Naive B cell (primary cell): ENCODE results near the gene VOPP1. TPM values are rescaled to one million over a fixed set of nuclear protein-coding genes. Genes with fewer than 3 reads are reported as not detected.
"Not testable (repeated sequence)": the region's sequence is repeated elsewhere in the genome, so short reads cannot be mapped to it uniquely, and the experiment has no call there.

ENCODE experiments used
- ATAC-seq, 2 donors: fragments of 150-1000 bp; cut with Tn5 transposase; 2 replicates each; pipeline ENCODE4 v1.10.0; 2021; ENCODE audit warnings: low read depth in 2 of 2, mild to moderate bottlenecking in 2 of 2, moderate library complexity in 2 of 2
- DNase-seq: peaks from one replicate; pipeline ENCODE4 v3.0.0; 2022
- H3K27ac Mint-ChIP-seq, 6 donors: one replicate each; pipeline ENCODE4 v1.8.0; 2020 to 2022; ENCODE audit warnings: mild to moderate bottlenecking in 6 of 6, mixed read lengths in 6 of 6, moderate library complexity in 5 of 6, inconsistent platforms in 2 of 6
- H3K27me3 Mint-ChIP-seq, 3 donors: one replicate each; pipeline ENCODE4 v1.8.0; 2021 to 2022; ENCODE audit warnings: mixed read lengths in 3 of 3, mild to moderate bottlenecking in 1 of 3
- H3K36me3 Mint-ChIP-seq, 2 donors: one replicate each; pipeline ENCODE4 v1.8.0; 2020 to 2022; ENCODE audit warnings: mixed read lengths in 2 of 2, inconsistent platforms in 1 of 2, mild to moderate bottlenecking in 1 of 2
- H3K4me1 Mint-ChIP-seq, 3 donors: one replicate each; pipeline ENCODE4 v1.8.0; 2020 to 2022; ENCODE audit warnings: mixed read lengths in 3 of 3, inconsistent platforms in 1 of 3, mild to moderate bottlenecking in 1 of 3, moderate library complexity in 1 of 3
- H3K4me3 Mint-ChIP-seq, 8 donors: one replicate each; pipeline ENCODE4 v1.8.0; 2020 to 2022; ENCODE audit warnings: mild to moderate bottlenecking in 8 of 8, mixed read lengths in 8 of 8, moderate library complexity in 8 of 8, inconsistent platforms in 2 of 8
- H3K9me3 Mint-ChIP-seq, 7 donors: one replicate each; pipeline ENCODE4 v1.8.0; 2020 to 2022; ENCODE audit warnings: mixed read lengths in 7 of 7, mild to moderate bottlenecking in 5 of 7, inconsistent platforms in 2 of 7, moderate library complexity in 1 of 7
- polyA plus RNA-seq, 6 donors: library from polyadenylated mRNA; unstranded; fragments of 300-500 nt; fragmentation: Illumina TruSeq; gene quantifications; one replicate each; pipeline ENCODE4 v1.2.3, GENCODE V29; 2021; ENCODE audit warnings: low read depth in 6 of 6

VOPP1 gene
- polyA plus RNA-seq, 6 donors from 2014 or later: 27.5 to 78.6 (median 34.2) TPM

DNA sequence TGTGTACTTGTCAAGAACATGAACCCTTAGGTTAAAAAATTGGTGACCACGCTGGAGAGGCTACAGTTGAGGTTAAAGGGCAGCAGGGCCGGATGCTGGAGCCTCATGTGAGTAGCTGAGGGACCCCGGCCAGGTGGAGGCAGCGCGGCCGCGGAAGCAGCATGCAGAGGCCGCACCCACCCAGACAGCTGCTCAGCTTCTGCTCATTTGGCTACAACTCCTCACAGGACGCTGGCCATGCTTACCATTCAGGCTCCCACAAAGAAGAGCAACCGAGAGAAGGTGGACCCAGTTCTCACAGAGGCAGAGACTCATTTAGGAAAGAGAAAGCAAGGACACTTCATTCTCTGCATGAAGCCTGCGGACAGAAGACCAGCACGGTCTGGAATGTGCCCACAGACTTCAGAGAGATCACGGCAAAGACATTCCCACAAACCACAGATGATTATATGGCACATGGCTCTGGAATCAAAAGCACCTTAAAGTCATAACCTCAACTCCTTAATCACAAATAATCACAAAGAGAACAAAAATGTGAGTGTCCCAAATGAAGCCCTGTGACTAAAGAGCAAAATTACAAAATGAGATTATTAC lies 94.4 kb downstream of the VOPP1 start:
- no peaks in the 10 kb centered on the region for H3K27me3 Mint-ChIP-seq
- H3K9me3 Mint-ChIP-seq: no peaks in the 10 kb centered on the region
- peaks cover 9 to 33% (median 25%) of the 10 kb centered on the region in 3 donors for H3K4me1 Mint-ChIP-seq
- peaks cover 0 to 29% of the 10 kb centered on the region in 2 donors for H3K36me3 Mint-ChIP-seq
- H3K27ac Mint-ChIP-seq: peak overlapping the region in 2 of 6 donors; percentile 11 to 78
- no peak overlapping the region for H3K4me3 Mint-ChIP-seq
- ATAC-seq (no peak), DNase-seq (no peak)

DNA sequence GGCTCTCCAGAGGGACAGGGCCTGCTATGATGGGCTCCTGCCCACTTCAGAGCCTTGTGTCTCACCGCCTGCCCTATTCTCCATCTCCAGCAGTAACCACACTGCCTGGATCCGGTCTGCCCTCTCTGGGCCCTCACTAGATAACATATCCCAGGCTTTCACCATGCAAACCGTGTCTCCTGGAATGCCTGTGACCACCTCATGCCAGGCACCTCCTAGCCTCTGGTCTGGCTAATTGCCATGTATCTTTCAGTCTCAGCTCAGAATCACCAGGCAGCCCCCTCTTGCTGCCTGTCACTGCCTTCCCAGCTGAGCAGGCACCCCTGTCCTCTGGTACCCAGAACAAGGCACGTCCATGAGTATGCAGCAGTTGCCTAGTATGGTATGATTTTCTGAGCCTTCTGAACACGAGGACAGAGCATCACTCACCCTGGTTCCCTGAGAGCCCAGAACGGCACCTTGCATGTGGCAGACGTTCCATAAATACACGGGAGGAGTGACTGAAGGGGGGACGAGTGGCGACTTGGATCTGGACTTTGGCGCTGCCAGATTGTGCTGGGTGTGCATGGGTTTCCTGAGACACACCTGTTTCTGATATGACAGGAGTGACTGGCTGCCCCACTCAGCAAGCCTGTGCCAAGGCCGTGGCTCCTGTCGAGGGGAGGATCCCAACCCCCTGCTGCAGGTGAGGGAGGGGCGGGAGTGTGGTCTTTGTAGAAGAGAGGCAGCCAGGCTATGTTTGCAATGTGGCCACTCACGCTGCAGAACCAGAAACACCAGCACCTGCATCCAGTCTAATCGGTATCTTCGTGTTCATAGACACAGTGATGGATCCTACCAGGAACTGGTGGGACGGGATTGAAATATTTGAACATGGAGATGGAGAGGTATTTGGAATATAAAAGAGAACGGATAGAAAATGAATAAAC lies 95.2 kb downstream of the VOPP1 start:
- ATAC-seq: no peak

DNA sequence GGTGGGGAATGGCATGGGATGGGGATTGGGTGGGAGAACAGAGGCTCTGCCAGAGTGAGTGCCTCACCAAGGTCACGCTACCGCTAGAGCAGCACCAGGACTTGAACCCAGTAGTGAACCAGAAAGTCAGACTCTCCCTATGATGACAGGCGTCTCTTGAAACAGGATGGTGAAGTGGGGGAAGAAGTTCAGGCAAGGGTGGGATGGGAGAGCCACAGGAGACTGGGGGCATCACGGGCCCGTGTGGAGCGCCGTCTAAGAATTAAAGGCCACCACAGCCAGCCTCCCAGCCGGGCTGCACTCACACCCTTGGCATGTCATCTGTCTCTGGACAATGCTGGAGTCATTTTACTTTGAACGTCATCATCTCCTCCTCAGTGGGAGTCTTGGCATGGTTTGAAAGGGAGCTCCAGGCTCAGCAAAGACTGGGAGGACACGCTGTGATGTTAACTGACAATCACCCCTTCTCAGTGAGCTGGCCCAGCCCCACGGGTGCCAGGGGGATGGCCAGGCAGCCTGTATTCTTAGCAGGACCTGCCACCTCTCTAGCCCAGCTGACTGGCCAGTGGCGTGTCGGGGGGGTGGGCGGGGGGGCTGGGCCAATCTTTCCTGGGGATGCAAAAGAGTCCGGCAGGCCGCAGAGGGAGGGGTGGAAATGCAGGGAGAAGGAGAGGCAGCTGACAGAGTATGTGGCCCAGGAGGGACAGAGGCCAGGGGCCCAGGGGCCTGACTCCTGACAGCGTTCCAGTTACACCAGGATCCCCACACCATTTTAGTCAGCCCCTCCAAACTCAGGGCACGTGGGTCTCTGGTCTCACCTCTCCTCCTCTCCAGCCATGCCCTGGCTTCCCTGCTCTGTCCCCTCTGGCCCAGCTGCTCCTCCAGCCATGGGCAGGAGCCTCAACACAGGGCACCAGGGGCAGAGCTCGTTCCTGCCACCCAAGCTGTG lies 96.2 kb downstream of the VOPP1 start:
- peaks cover 0 to 29% of the 10 kb centered on the region in 2 donors for H3K36me3 Mint-ChIP-seq
- no peaks in the 10 kb centered on the region for H3K9me3 Mint-ChIP-seq
- peak overlapping the region in 4 of 6 donors; percentile 38 to 87 (median 44) for H3K27ac Mint-ChIP-seq
- ATAC-seq (no peak), DNase-seq (no peak)
- no peaks in the 10 kb centered on the region for H3K27me3 Mint-ChIP-seq
- peak overlapping the region in 1 of 8 donors; percentile 28 for H3K4me3 Mint-ChIP-seq
- H3K4me1 Mint-ChIP-seq: peaks cover 9 to 33% (median 24%) of the 10 kb centered on the region in 3 donors

More for the DNA sequence above, 95.2 kb downstream of the VOPP1 start:
- Mint-ChIP-seq H3K9me3 (no peaks in the 10 kb centered on the region), H3K4me1 (peaks cover 9 to 33% (median 25%) of the 10 kb centered on the region in 3 donors), H3K27me3 (no peaks in the 10 kb centered on the region), H3K4me3 (no peak overlapping the region), H3K36me3 (peaks cover 0 to 29% of the 10 kb centered on the region in 2 donors), H3K27ac (peak overlapping the region in 4 of 6 donors; percentile 32 to 87 (median 70))
- DNase-seq: no peak

DNA sequence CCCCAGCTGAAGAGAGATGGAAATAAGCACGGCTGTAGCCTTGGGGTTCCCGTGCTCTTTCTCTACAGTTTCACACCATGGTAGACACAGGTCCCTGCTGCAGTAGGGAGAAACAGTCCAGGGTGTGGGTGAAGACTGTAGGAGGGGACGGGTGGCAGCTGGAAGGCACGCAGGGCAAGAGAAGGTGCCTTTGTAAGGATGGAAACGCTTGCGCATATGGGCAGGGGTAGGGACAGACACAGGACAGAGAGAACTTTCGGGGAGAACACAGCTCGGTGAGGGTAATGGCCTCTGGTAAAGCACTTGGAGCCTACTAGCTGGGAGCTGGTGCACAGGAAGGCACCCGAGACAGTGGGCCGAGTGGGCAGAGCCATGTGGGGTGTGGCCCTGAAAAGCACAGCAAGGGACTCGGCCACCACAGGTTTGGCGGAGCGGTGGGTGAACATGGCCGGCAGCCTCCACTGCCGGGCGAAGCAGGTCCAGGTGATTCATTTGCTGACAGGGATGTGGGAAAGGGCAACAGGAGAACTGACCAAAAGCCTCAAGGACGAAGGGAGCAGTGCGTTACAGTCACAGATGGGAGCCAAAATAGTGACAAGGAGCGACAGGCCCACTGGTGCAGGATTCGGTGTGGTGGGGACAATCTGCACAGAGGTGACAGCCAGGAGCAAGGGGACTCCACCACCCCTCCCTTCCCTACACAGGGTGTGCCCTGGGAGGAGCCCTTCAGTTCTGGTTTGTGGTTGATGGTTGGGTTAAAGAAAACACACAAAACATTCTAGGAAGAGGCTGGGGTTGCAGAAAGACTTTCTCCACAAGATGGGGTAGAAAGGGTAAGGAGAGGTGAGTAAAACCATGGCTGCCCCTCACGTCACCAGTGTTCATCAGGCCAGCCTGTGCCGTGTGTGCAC lies 97.1 kb downstream of the VOPP1 start:
- Mint-ChIP-seq H3K4me3 (peak overlapping the region in 1 of 8 donors; percentile 6), H3K4me1 (peaks cover 13 to 31% (median 25%) of the 10 kb centered on the region in 3 donors), H3K27ac (peak overlapping the region in 5 of 6 donors; percentile 59 to 84 (median 76)), H3K27me3 (no peaks in the 10 kb centered on the region), H3K9me3 (no peaks in the 10 kb centered on the region), H3K36me3 (peaks cover 5 to 29% of the 10 kb centered on the region in 2 donors)
- ATAC-seq: no peak
- DNase-seq: no peak

DNA sequence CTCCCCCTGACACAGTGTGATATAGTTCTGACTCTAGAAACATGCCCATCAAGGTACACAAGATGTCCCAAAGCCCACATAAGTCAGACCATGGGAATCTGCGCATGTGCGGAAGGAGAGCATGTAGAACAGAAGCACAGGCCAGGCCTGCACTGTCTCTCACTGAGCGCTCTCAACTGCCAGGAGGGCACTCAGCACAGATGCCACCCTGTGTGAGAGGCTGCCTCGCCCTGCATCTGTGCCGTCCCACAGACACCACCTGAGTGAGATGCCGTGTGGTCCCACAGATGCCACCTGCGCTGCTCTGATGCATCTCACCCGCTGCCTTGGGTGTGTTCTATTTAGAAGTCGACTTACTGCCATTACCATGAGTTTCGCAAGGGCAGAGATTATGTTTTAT lies 98.4 kb downstream of the VOPP1 start:
- peaks cover 5 to 29% of the 10 kb centered on the region in 2 donors for H3K36me3 Mint-ChIP-seq
- peaks cover 14 to 32% (median 26%) of the 10 kb centered on the region in 3 donors for H3K4me1 Mint-ChIP-seq
- H3K9me3 Mint-ChIP-seq: no peaks in the 10 kb centered on the region
- peak overlapping the region in 4 of 6 donors; percentile 59 to 76 (median 67) for H3K27ac Mint-ChIP-seq
- H3K27me3 Mint-ChIP-seq: no peaks in the 10 kb centered on the region
- DNase-seq: no peak
- no peak overlapping the region for H3K4me3 Mint-ChIP-seq
- ATAC-seq: no peak

DNA sequence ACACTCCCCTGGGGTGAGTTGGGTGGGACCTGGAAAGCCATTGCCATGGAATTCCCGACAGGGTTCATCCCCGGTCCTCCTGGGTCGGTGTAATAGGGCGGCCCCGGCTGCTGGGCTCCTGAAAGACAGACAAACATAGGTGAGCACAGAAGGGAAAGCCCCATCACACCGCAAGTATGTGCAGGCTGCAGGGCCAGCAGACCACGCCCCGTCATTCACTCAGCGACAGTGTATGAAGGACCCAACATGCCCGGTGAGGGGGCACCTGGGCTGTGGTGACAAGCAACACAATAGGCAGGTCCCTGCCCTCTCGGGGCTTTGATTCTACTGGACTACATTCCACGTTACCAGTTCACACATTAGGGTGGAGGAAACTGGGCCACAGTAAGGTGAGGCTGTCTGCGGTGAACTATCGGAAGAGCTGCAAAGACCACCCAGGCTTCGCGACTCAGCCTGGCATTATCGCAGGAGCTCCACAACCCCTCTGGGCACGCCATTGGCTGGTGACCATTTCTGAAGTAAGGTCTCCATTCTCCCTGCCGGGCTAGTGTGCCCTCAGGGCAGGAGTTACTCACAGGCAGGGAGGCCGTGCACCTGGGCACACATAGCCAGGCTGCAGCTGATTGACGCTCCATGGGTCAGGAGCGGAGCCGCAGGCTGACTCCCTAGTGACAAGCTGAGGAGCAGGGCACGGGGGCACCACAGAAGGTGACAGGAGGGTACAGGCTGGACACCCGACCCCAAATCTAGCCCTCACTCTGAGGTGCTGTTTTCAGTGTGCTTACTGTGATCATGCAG lies 99.2 kb downstream of the VOPP1 start:
- ATAC-seq (no peak), DNase-seq (no peak)
- Mint-ChIP-seq H3K36me3 (peaks cover 12 to 35% of the 10 kb centered on the region in 2 donors), H3K27ac (peak overlapping the region in 2 of 6 donors; percentile 59 to 78), H3K27me3 (no peaks in the 10 kb centered on the region), H3K9me3 (no peaks in the 10 kb centered on the region), H3K4me3 (no peak overlapping the region), H3K4me1 (peaks cover 14 to 35% (median 31%) of the 10 kb centered on the region in 3 donors)

DNA sequence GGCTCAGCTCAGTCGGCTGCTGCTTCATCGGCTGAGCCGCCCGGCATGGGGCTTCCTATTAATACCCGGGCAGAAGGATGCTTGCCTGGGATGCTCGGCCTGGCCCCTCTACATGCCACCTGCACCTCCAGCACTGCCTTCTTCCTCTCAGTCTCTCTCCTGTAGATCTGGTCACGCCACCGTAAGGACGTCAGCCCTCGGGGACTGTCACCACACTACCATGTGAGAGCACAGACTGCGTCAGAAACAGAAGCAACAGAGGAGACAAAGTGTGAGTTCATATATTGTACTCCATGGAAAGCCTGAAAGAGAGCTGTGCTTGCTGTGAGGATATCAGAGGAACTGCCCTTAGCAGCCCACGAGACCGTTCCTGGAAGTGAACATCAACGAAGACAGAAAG lies 99.9 kb downstream of the VOPP1 start:
- not testable (repeated sequence) for H3K9me3 Mint-ChIP-seq, H3K4me3 Mint-ChIP-seq, DNase-seq, H3K27ac Mint-ChIP-seq, H3K27me3 Mint-ChIP-seq, ATAC-seq
- Mint-ChIP-seq H3K4me1 (peaks cover 14 to 35% (median 24%) of the 10 kb centered on the region in 3 donors), H3K36me3 (peaks cover 12 to 37% of the 10 kb centered on the region in 2 donors)

DNA sequence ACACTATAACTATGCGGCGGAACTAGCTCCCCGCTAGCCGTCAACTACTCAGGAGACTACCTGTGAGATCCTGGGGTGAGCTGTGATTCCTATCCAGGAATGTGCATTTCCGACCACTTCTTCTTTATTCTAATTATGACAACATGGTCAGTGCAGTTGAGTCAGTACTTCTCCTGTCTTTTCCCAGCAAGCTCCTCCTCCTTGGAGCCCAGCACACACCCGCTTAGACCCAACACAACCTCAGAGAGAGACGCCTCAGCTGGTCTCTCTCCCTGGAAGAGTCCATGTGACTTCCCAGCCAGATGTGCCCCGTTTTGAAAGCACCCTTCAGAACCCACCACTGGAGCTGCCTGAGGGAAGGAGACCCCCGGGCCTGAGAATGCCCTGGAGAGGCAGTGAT lies 100.7 kb downstream of the VOPP1 start:
- H3K4me1 Mint-ChIP-seq: peaks cover 14 to 30% (median 23%) of the 10 kb centered on the region in 3 donors
- not testable (repeated sequence) for H3K27ac Mint-ChIP-seq, H3K27me3 Mint-ChIP-seq, H3K9me3 Mint-ChIP-seq, H3K4me3 Mint-ChIP-seq, ATAC-seq, DNase-seq
- peaks cover 12 to 36% of the 10 kb centered on the region in 2 donors for H3K36me3 Mint-ChIP-seq

DNA sequence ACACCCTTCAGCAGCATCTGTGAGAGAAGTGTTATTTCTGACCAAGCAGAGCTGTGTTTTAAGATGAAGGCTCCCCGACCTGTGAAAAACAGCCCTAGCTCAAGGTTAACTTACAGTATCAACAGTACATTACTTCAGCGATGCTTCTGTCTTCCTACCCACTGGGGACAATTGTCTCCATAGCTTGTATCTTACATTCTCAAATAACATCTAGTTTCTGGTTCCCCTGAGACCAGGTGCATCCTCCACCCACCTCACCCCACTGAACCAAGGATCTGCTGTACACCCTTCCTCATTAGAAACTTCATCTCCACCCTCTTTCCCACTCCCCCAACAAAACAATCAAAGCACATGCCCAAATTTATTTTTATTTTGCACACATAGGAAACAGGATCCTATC lies 102.0 kb downstream of the VOPP1 start:
- DNase-seq (no peak), ATAC-seq (no peak)
- H3K27ac Mint-ChIP-seq: peak overlapping the region in 5 of 6 donors; percentile 37 to 80 (median 67)
- H3K4me3 Mint-ChIP-seq: peak overlapping the region in 1 of 8 donors; percentile 44
- peaks cover 19 to 40% of the 10 kb centered on the region in 2 donors for H3K36me3 Mint-ChIP-seq
- H3K4me1 Mint-ChIP-seq: peaks cover 12 to 21% (median 16%) of the 10 kb centered on the region in 3 donors
- H3K27me3 Mint-ChIP-seq: no peaks in the 10 kb centered on the region
- no peaks in the 10 kb centered on the region for H3K9me3 Mint-ChIP-seq

DNA sequence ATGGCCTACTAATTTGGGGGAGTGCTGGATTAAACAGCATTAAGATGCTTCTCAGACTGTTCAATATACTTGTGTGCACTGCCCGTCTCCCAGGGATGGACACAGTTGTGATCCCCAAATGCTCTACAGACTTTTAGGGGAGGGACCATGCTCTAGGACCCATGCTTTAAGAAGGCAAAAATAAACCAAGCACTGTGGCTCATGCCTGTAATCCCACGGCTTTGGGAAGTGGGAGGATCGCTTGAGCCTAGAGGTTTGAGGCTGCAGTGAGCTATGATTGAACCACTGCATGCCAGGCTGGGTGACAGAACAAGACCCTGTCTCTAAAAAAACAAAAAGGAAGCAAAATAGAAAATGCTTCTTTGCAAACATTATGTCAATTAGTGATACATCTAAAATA lies 102.6 kb downstream of the VOPP1 start:
- no peaks in the 10 kb centered on the region for H3K9me3 Mint-ChIP-seq
- no peak overlapping the region for H3K4me3 Mint-ChIP-seq
- DNase-seq (no peak), ATAC-seq (no peak)
- H3K4me1 Mint-ChIP-seq: peaks cover 11 to 16% (median 12%) of the 10 kb centered on the region in 3 donors
- H3K27ac Mint-ChIP-seq: peak overlapping the region in 1 of 6 donors; percentile 10
- H3K36me3 Mint-ChIP-seq: peaks cover 20 to 40% of the 10 kb centered on the region in 2 donors
- H3K27me3 Mint-ChIP-seq: no peaks in the 10 kb centered on the region

DNA sequence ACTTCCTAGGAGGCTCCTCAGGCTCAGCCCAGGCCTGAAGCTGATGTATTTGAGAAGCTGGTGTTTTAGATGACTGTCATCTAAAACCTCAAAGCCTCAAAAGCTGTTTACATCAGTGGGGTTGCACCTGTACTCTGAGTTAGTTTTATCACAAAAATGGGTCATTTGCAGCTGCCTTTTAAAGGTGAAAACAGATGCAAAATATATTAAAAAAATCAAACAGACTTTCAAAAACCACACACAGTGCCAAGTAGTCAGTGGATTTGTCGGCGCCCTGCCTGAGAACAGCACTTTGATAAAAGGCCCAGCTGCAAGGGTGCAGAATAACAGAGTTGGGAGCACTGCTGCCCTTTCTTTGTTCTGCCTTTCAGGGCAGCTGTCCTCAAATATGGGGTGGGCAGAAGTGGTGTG lies 103.0 kb downstream of the VOPP1 start:
- H3K27ac Mint-ChIP-seq: peak overlapping the region in 1 of 6 donors; percentile 10
- H3K36me3 Mint-ChIP-seq: peaks cover 25 to 40% of the 10 kb centered on the region in 2 donors
- no peak overlapping the region for H3K4me3 Mint-ChIP-seq
- ATAC-seq: no peak
- H3K9me3 Mint-ChIP-seq: peaks cover 0 to 2% (median 0%) of the 10 kb centered on the region in 7 donors
- DNase-seq: no peak
- H3K4me1 Mint-ChIP-seq: peaks cover 7 to 16% (median 12%) of the 10 kb centered on the region in 3 donors
- no peaks in the 10 kb centered on the region for H3K27me3 Mint-ChIP-seq
